SIG-M5 (cell line): ENCODE measurements around the gene TEKT3.

Experiments used
- DNase-seq: peaks from one replicate; lab custom pipeline; 2025; lab: John Stamatoyannopoulos, UW

The TEKT3 gene

GRCh38 chr17:15349119-15349518 is 7.7 kb upstream of the TEKT3 start:
- DNase-seq, result no peak

GRCh38 chr17:15348021-15348420 is 6.6 kb upstream of the TEKT3 start:
- DNase-seq, result no peak

GRCh38 chr17:15346066-15346595 is 4.7 kb upstream of the TEKT3 start:
- no peak for DNase-seq

GRCh38 chr17:15343749-15344148 is 2.4 kb upstream of the TEKT3 start:
- no peak for DNase-seq

- no peak for DNase-seq
Observed at GRCh38 chr17:15342460-15342859, 1.1 kb upstream of the TEKT3 start.

- DNase-seq, result no peak
Observed at GRCh38 chr17:15341966-15342365, 569 bp upstream of the TEKT3 start.

GRCh38 chr17:15340966-15341365 is 431 bp downstream of the TEKT3 start:
- no peak for DNase-seq

- DNase-seq, result no peak
Observed at GRCh38 chr17:15335446-15335845, 6.0 kb downstream of the TEKT3 start.

GRCh38 chr17:15334266-15334665 is 7.1 kb downstream of the TEKT3 start:
- no peak for DNase-seq

- no peak for DNase-seq
Observed at GRCh38 chr17:15332338-15332737, 9.1 kb downstream of the TEKT3 start.

GRCh38 chr17:15323131-15323530 is 18.3 kb downstream of the TEKT3 start:
- no peak for DNase-seq

GRCh38 chr17:15321556-15322251 is 19.7 kb downstream of the TEKT3 start:
- DNase-seq, result no peak

- no peak for DNase-seq
Observed at GRCh38 chr17:15319452-15320010, 21.9 kb downstream of the TEKT3 start.

- no peak for DNase-seq
Observed at GRCh38 chr17:15311996-15312395, 29.4 kb downstream of the TEKT3 start.

GRCh38 chr17:15309793-15310192 is 31.6 kb downstream of the TEKT3 start:
- no peak for DNase-seq

GRCh38 chr17:15309236-15309635 is 32.2 kb downstream of the TEKT3 start:
- no peak for DNase-seq

GRCh38 chr17:15308758-15309157 is 32.6 kb downstream of the TEKT3 start:
- DNase-seq, result no peak

- no peak for DNase-seq
Observed at GRCh38 chr17:15307710-15308111, 33.7 kb downstream of the TEKT3 start.

- DNase-seq, result no peak
Observed at GRCh38 chr17:15303851-15304250, 37.5 kb downstream of the TEKT3 start.

- DNase-seq, result no peak
Observed at GRCh38 chr17:15303268-15303667, 38.1 kb downstream of the TEKT3 start.

GRCh38 chr17:15301845-15302244 is 39.6 kb downstream of the TEKT3 start:
- no peak for DNase-seq

- DNase-seq, result no peak
Observed at GRCh38 chr17:15298176-15298575, 43.2 kb downstream of the TEKT3 start.

- DNase-seq, result no peak
Observed at GRCh38 chr17:15293558-15293957, 47.8 kb downstream of the TEKT3 start.
